Measurements from ENCODE around the gene NDUFB8. TPM values are rescaled to one million over a fixed set of nuclear protein-coding genes. Genes with fewer than 3 reads are reported as not detected.

The NDUFB8 gene
- total and polyA plus RNA-seq, 2 of the 4 experiments (the other 2 are of a cell fraction), result 99.1 to 265 TPM

GRCh38 chr10:100507357-100507732 is 22.3 kb downstream of the NDUFB8 start:
- H4K20me1 ChIP-seq (ENCODE audit: insufficient read depth, low read length), result no peaks in the 10 kb centered on the region
- dilution Hi-C loops (cut with HindIII; ENCODE audit: low sequenced_read_pairs, unreplicated experiment), result no loop called here
- WGBS, 2 experiments (ENCODE audit: extremely low coverage in 2 of 2, insufficient read length in 1 of 2), result 82% methylated on average over 5 of the region's 5 CpGs; no CpG with 5 or more reads in 1 of the 2 experiments
- BruUV-seq (replicated peaks), result no TSS peak
- peaks cover 12% of the 10 kb centered on the region for H3K36me3 ChIP-seq (ENCODE audit: control insufficient read depth, insufficient read depth, low read length)
- no peak overlapping the region for H4K91ac ChIP-seq (ENCODE audit: insufficient read depth, low read depth, low read length)
- no peaks in the 10 kb centered on the region for H3K27me3 ChIP-seq (ENCODE audit: control insufficient read depth, insufficient read depth, low read length)
- H3K4me1 ChIP-seq (ENCODE audit: control insufficient read depth, insufficient read depth, low read length), result no peaks in the 10 kb centered on the region; the same call in 1 of the 2 replicates
- POLR2A ChIA-PET (ENCODE audit: unreplicated experiment), result no interaction called here
- TF ChIP-seq, protein P1, sequence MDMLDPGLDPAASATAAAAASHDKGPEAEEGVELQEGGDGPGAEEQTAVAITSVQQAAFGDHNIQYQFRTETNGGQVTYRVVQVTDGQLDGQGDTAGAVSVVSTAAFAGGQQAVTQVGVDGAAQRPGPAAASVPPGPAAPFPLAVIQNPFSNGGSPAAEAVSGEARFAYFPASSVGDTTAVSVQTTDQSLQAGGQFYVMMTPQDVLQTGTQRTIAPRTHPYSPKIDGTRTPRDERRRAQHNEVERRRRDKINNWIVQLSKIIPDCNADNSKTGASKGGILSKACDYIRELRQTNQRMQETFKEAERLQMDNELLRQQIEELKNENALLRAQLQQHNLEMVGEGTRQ (IDR thresholded peaks at IDR 0.05; ENCODE audit: low read depth, low read length), result no peak
- no peak overlapping the region for H3K4me2 ChIP-seq (ENCODE audit: low read depth, low read length)
- CTCF ChIA-PET, result interaction anchor here (0.6 to 2.2 kb wide), 4 partner anchors 24 to 371 kb away, joined by 3 to 15 read pairs (median 5); no protein-coding TSS in a partner anchor
- H3K4me3 ChIP-seq (ENCODE audit: insufficient read depth, low read depth, low read length), result no peak overlapping the region
- H3K4ac ChIP-seq (ENCODE audit: low read depth, low read length), result no peak overlapping the region
- no peak overlapping the region for H3K18ac ChIP-seq (ENCODE audit: low read depth, low read length)
- no peak overlapping the region for H2BK120ac ChIP-seq (ENCODE audit: low read depth, low read length)
- no peaks in the 10 kb centered on the region for H3K9me3 ChIP-seq (ENCODE audit: control insufficient read depth, insufficient read depth, low read length)
- no peak overlapping the region for H4K8ac ChIP-seq (ENCODE audit: low read depth in 2 of 2, low read length in 2 of 2)
- H3K14ac ChIP-seq (replicated peaks; ENCODE audit: low read depth, low read length), result no peak overlapping the region
- H3K79me1 ChIP-seq (ENCODE audit: low read depth in 1 of 2, low read length in 2 of 2), result no peaks in the 10 kb centered on the region
- H2AFZ ChIP-seq (replicated peaks; ENCODE audit: low read length, poor library complexity), result no peak overlapping the region
- no peak for ATAC-seq (ENCODE audit: low read depth)
- no peak overlapping the region for H3K9ac ChIP-seq (ENCODE audit: low read depth, low read length)
- no peak overlapping the region for H3K56ac ChIP-seq (ENCODE audit: extremely low read depth, insufficient read depth, low read length)
- H2BK15ac ChIP-seq (ENCODE audit: low read depth, low read length), result no peak overlapping the region
- H2AK9ac ChIP-seq (replicated peaks; ENCODE audit: low read depth, low read length, poor library complexity), result no peak overlapping the region
- no peak overlapping the region for H2BK5ac ChIP-seq (ENCODE audit: low read depth, low read length, poor library complexity, severe bottlenecking)
- peak overlapping the region; percentile 5; the same call in 1 of the 2 replicates for H2AK5ac ChIP-seq (ENCODE audit: low read depth, low read length)
- no peak overlapping the region for H3K23ac ChIP-seq (ENCODE audit: low read depth, low read length)
- H3K27ac ChIP-seq (ENCODE audit: insufficient read depth, low read length), result no peak overlapping the region
- no peak overlapping the region for H4K5ac ChIP-seq (ENCODE audit: low read depth, low read length)
- in situ Hi-C loops (cut with MboI; ENCODE audit: low sequenced_read_pairs), result loop anchor here (5.0 kb wide), 2 partner anchors 75 to 165 kb away; no protein-coding TSS in a partner anchor
- H3K9me1 ChIP-seq (ENCODE audit: insufficient read depth, low read length), result peaks cover 3% of the 10 kb centered on the region; the same call in 1 of the 2 replicates
- H2BK20ac ChIP-seq (ENCODE audit: low read depth, low read length), result no peak overlapping the region
- intact Hi-C loops (cut with micrococcal nuclease), result loop anchor here (10.0 kb wide), 1 partner anchor 203 kb away; no protein-coding TSS in a partner anchor
- no peak for DNase-seq

All from IMR-90 (cell line).